ENCODE measurements around the gene GINS2.

GINS2 gene

GRCh38 chr16:85688586-85689284 is at the start of gene GINS2:
Gene GINS2 (minus strand): TSS chr16:85688954. CDS start chr16:85688898, 56 bp downstream.
- peak; percentile 89 for DNase-seq

GRCh38 chr16:85736921-85737320 is 48.2 kb upstream of the GINS2 start:
- DNase-seq = no peak

- DNase-seq = no peak
Observed at GRCh38 chr16:85735946-85736345, 47.2 kb upstream of the GINS2 start.

- no peak for DNase-seq
Observed at GRCh38 chr16:85735225-85735635, 46.5 kb upstream of the GINS2 start.

GRCh38 chr16:85734311-85735017 is 45.7 kb upstream of the GINS2 start:
- DNase-seq = no peak

- no peak for DNase-seq
Observed at GRCh38 chr16:85733839-85734170, 45.1 kb upstream of the GINS2 start.

- DNase-seq = no peak
Observed at GRCh38 chr16:85733155-85733838, 44.5 kb upstream of the GINS2 start.

- no peak for DNase-seq
Observed at GRCh38 chr16:85731179-85731578, 42.4 kb upstream of the GINS2 start.

GRCh38 chr16:85730186-85730465 is 41.4 kb upstream of the GINS2 start:
- DNase-seq = no peak

- DNase-seq = no peak
Observed at GRCh38 chr16:85729452-85730185, 40.9 kb upstream of the GINS2 start.

GRCh38 chr16:85728879-85729278 is 40.1 kb upstream of the GINS2 start:
- no peak for DNase-seq

- DNase-seq = no peak
Observed at GRCh38 chr16:85724936-85725335, 36.2 kb upstream of the GINS2 start.

GRCh38 chr16:85724126-85724879 is 35.5 kb upstream of the GINS2 start:
- DNase-seq = no peak

- DNase-seq = no peak
Observed at GRCh38 chr16:85722128-85722893, 33.6 kb upstream of the GINS2 start.

- DNase-seq = no peak
Observed at GRCh38 chr16:85720302-85720637, 31.5 kb upstream of the GINS2 start.

GRCh38 chr16:85719605-85720301 is 31.0 kb upstream of the GINS2 start:
- DNase-seq = no peak

- no peak for DNase-seq
Observed at GRCh38 chr16:85718682-85719081, 29.9 kb upstream of the GINS2 start.

GRCh38 chr16:85718153-85718477 is 29.4 kb upstream of the GINS2 start:
- DNase-seq = no peak

- peak; percentile 75 for DNase-seq
Observed at GRCh38 chr16:85717393-85718152, 28.8 kb upstream of the GINS2 start.

- peak; percentile 37 for DNase-seq
Observed at GRCh38 chr16:85716680-85717038, 27.9 kb upstream of the GINS2 start.
